HCT116 (cell line): Measurements from ENCODE around the gene OLA1. TPM values are rescaled to one million over a fixed set of nuclear protein-coding genes. Genes with fewer than 3 reads are reported as not detected.

ENCODE experiments used
- ATAC-seq: fragments of 200-7000 bp; cut with Tn5 transposase; 2 replicates; pipeline ENCODE4 v1.9.1; 2020; ENCODE audit warnings: mild to moderate bottlenecking, moderate library complexity
- BruUV-seq: library from RNA; stranded (reverse); fragments of 400-500 nt; replicated peaks from 2 replicates; lab custom pipeline; 2021; lab: Mats Ljungman, UMichigan
- CTCF ChIA-PET: fragments of 300-600 bp; sonication (Branson Sonifier 250); formaldehyde crosslinking; loops from one replicate; lab custom pipeline; 2021; ENCODE audit warnings: antibody characterized with exemption; lab: Charles Lee
- POLR2A ChIA-PET: fragments of 300-600, 350-600 bp; sonication (Branson Sonifier 250); formaldehyde crosslinking; loops from one replicate; lab custom pipeline; 2021; ENCODE audit warnings: antibody characterized with exemption; lab: Charles Lee
- RAD21 ChIA-PET, 2 experiments: fragments of 300-600 bp; sonication (Branson Sonifier 250); formaldehyde crosslinking; loops; one replicate each; lab custom pipeline; 2023; ENCODE audit warnings: low total read pairs in 2 of 2; ENCODE audit not compliant: uncharacterized antibody in 2 of 2, unreplicated experiment in 2 of 2, low non-redundant PET in 1 of 2; lab: Charles Lee
- DNase-seq: peaks from one replicate; pipeline ENCODE4 v3.0.0-alpha.2; 2010; ENCODE audit warnings: low read depth, low spot score
- H2AFZ ChIP-seq: fragments of 200-600 bp; shearing (Covaris generic), sonication (generic); 2 replicates; pipeline ENCODE4 v1.6.1; 2017; ENCODE audit warnings: low read depth, mixed run types, mixed read lengths, antibody characterized with exemption, low read length; ENCODE audit not compliant: poor library complexity, severe bottlenecking
- H3K27ac ChIP-seq: 2 replicates; pipeline ENCODE4 v1.5.1; 2012; ENCODE audit warnings: low read depth, low read length
- H3K27me3 ChIP-seq: fragments of 200-600 bp; sonication (generic); 2 replicates; pipeline ENCODE4 v1.6.1; 2016; ENCODE audit warnings: mixed run types, low read length, mixed read lengths; ENCODE audit not compliant: insufficient read depth
- H3K36me3 ChIP-seq, 2 experiments: fragments of 200-500 bp in 1 of 2; fragments of 200-600 bp in 1 of 2; sonication (Bioruptor generic) in 1 of 2; sonication (generic) in 1 of 2; 2 replicates each; pipeline versions ENCODE4 v1.5.1 to v1.6.1; 2014 to 2016; ENCODE audit warnings: low read length in 2 of 2, inconsistent platforms in 1 of 2, mixed read lengths in 1 of 2, mixed run types in 1 of 2; ENCODE audit not compliant: insufficient read depth in 2 of 2, control insufficient read depth in 1 of 2
- H3K4me1 ChIP-seq, 2 experiments: fragments of 200-600 bp in 1 of 2; sonication (generic) in 1 of 2; 2 replicates each; pipeline versions ENCODE4 v1.5.1 to v1.6.1; 2012 to 2017; ENCODE audit warnings: low read length in 2 of 2, inconsistent platforms in 1 of 2, mild to moderate bottlenecking in 1 of 2, mixed read lengths in 1 of 2, mixed run types in 1 of 2, moderate library complexity in 1 of 2; ENCODE audit not compliant: insufficient read depth in 2 of 2, control insufficient read depth in 1 of 2
- H3K4me2 ChIP-seq: fragments of 200-600 bp; sonication (generic); 2 replicates; pipeline ENCODE4 v1.6.1; 2017; ENCODE audit warnings: mixed run types, low read length, mixed read lengths
- H3K4me3 ChIP-seq, 2 experiments: fragments of 200-600 bp in 1 of 2; sonication (generic) in 1 of 2; replicated peaks in 1 of 2; 2 replicates each; pipeline ENCODE4 v1.5.1; 2011 to 2016; ENCODE audit warnings: low read length in 2 of 2, control low read depth in 1 of 2, low read depth in 1 of 2, mild to moderate bottlenecking in 1 of 2, mixed read lengths in 1 of 2, mixed run types in 1 of 2
- H3K79me2 ChIP-seq: fragments of 200-600 bp; sonication (generic); 2 replicates; pipeline ENCODE4 v1.6.1; 2017; ENCODE audit warnings: mild to moderate bottlenecking, mixed run types, low read length, moderate library complexity, mixed read lengths; ENCODE audit not compliant: insufficient read depth
- H3K9ac ChIP-seq: fragments of 200-600 bp; sonication (generic); 2 replicates; pipeline ENCODE4 v1.6.1; 2016; ENCODE audit warnings: low read length, mixed read lengths
- H3K9me2 ChIP-seq: fragments of 200-600 bp; sonication (generic), shearing (Covaris generic); 2 replicates; pipeline ENCODE4 v1.6.1; 2017; ENCODE audit warnings: mixed run types, mild to moderate bottlenecking, moderate library complexity; ENCODE audit not compliant: insufficient read depth
- H3K9me3 ChIP-seq, 2 experiments: fragments of 200-500 bp in 1 of 2; fragments of 200-600 bp in 1 of 2; sonication (Bioruptor generic) in 1 of 2; sonication (generic) in 1 of 2; 2 replicates each; pipeline ENCODE4 v1.6.1; 2014 to 2017; ENCODE audit warnings: low read length in 2 of 2, mixed read lengths in 2 of 2, inconsistent platforms in 1 of 2, low read depth in 1 of 2, mild to moderate bottlenecking in 1 of 2, mixed run types in 1 of 2, moderate library complexity in 1 of 2; ENCODE audit not compliant: control insufficient read depth in 1 of 2, insufficient read depth in 1 of 2
- H4K20me1 ChIP-seq: fragments of 200-600 bp; sonication (generic), shearing (Covaris generic); 2 replicates; pipeline ENCODE4 v1.6.1; 2017; ENCODE audit warnings: mixed run types, mild to moderate bottlenecking, moderate library complexity; ENCODE audit not compliant: insufficient read depth
- CBX3 ChIP-seq: IDR thresholded peaks from 2 replicates; pipeline ENCODE4 v1.6.1; 2012; ENCODE audit warnings: low read depth
- CEBPB ChIP-seq: IDR thresholded peaks from 2 replicates; pipeline ENCODE4 v1.6.1; 2012; ENCODE audit warnings: low read depth
- EZH2phosphoT487 ChIP-seq: fragments of 200-600 bp; IDR thresholded peaks from 2 replicates; pipeline ENCODE4 v1.6.1; 2018; ENCODE audit warnings: antibody characterized with exemption, borderline replicate concordance
- FOSL1 ChIP-seq: IDR thresholded peaks from 2 replicates; pipeline ENCODE4 v1.6.1; 2012; ENCODE audit warnings: low read depth
- JUND ChIP-seq: IDR thresholded peaks from 2 replicates; pipeline ENCODE4 v1.6.1; 2012
- POLR2A ChIP-seq: IDR thresholded peaks from 2 replicates; pipeline ENCODE4 v1.7.0; 2011; ENCODE audit warnings: borderline replicate concordance; ENCODE audit not compliant: insufficient read depth, insufficient read length; ENCODE audit errors: extremely low read depth
- POLR2AphosphoS5 ChIP-seq: IDR thresholded peaks from 2 replicates; pipeline ENCODE4 v1.6.1; 2011; ENCODE audit warnings: mild to moderate bottlenecking, low read depth, low read length, moderate library complexity
- RAD21 ChIP-seq: IDR thresholded peaks from 2 replicates; pipeline ENCODE4 v1.6.1; 2012; ENCODE audit warnings: low read depth, mild to moderate bottlenecking
- SIN3A ChIP-seq: IDR thresholded peaks from 2 replicates; pipeline ENCODE4 v1.6.1; 2012; ENCODE audit warnings: low read depth
- SP1 ChIP-seq: IDR thresholded peaks from 2 replicates; pipeline ENCODE4 v1.6.1; 2012; ENCODE audit warnings: low read depth
- TCF7L2 ChIP-seq: IDR thresholded peaks from 2 replicates; pipeline ENCODE4 v1.7.0; 2011; ENCODE audit warnings: borderline replicate concordance, inconsistent platforms; ENCODE audit not compliant: insufficient read depth, insufficient read length; ENCODE audit errors: extremely low read depth
- YY1 ChIP-seq: IDR thresholded peaks from 2 replicates; pipeline ENCODE4 v1.6.1; 2011; ENCODE audit warnings: low read length, low read depth, moderate library complexity, mild to moderate bottlenecking; ENCODE audit not compliant: insufficient replicate concordance; ENCODE audit errors: extremely low read depth
- ZFX ChIP-seq: fragments of 450-650 bp; IDR thresholded peaks from 2 replicates; pipeline ENCODE4 v1.6.1; 2017
- ZNF274 ChIP-seq: fragments of 200-500 bp; sonication (Bioruptor generic); IDR thresholded peaks from 2 replicates; pipeline ENCODE4 v1.6.1; 2014; ENCODE audit warnings: mild to moderate bottlenecking, low read depth, low read length, inconsistent platforms
- intact Hi-C: fragments of 100-400 bp; cut with micrococcal nuclease; formaldehyde crosslinking; loops from 2 replicates; pipeline ENCODE4 v1.10.0; 2022
- total RNA-seq: library from RNA; stranded (reverse); gene quantifications from one replicate; pipeline ENCODE4 v1.2.1, GENCODE V29; 2021; ENCODE audit not compliant: unreplicated experiment
- TF ChIP-seq, protein P1 (sequence below), 3 experiments: fragments of 200-600 bp in 1 of 3; sonication (generic) in 1 of 3; IDR thresholded peaks in 2 of 3; conservative IDR thresholded peaks in 1 of 3; 2 replicates each; pipeline ENCODE4 v1.5.1; 2012 to 2017; ENCODE audit warnings: low read depth in 2 of 3, low read length in 2 of 3, antibody characterized with exemption in 1 of 3, borderline replicate concordance in 1 of 3, control low read depth in 1 of 3, mild to moderate bottlenecking in 1 of 3, mixed read lengths in 1 of 3, mixed run types in 1 of 3, moderate library complexity in 1 of 3; ENCODE audit not compliant: insufficient read depth in 1 of 3

The OLA1 gene
- total RNA-seq, 1 experiment from 2014 or later: 219 TPM

GRCh38 chr2:174172802-174173355 lies 75.5 kb downstream of the OLA1 start:
- intact Hi-C loops: no loop called here
- no peak for ATAC-seq

DNA sequence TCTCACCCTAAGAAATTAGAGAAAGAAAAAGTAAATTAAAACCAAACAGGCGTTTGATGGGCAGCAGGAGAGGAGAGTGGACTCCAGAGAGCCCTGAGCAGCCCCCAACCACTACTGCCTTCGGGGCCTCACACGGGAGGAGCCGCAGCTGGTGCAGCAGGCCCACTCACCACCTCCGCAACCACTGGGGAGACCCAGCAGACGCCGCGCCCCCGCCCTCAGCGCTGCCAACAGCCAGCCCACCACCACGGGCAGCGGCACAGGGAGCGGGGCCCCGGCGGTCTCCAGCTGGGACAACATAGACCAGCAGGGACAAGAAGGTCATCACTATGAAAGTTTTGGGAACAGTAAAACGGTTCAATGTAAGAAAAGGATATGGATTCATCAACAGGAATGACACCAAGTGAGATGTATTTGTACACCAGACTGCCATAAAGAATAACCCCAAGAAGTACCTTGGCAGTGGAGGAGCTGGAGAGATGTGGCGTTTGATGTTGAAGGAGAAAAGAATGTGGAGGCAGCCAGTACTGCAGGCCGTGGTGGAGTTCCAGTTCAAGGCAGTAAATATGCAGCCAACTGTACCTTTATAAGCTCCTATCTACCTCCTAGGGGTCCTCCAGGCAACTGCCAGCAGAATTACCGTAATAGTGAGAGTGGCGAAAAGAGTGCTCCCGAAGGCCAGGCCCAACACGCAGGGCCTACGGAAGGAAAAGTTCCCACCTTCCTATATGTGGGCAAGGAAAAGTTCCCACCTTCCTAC lies 76.5 kb downstream of the OLA1 start:
- Histone ChIP-seq H3K9ac (no peak overlapping the region), H3K9me3 (peaks cover 12 to 24% of the 10 kb centered on the region in 2 experiments), H3K4me3 (no peak overlapping the region), H3K9me2 (no peaks in the 10 kb centered on the region), H3K79me2 (peaks cover 100% of the 10 kb centered on the region), H3K27me3 (no peaks in the 10 kb centered on the region), H3K27ac (no peak overlapping the region), H4K20me1 (no peaks in the 10 kb centered on the region), H3K4me2 (no peak overlapping the region), H3K36me3 (0 out of 4 replicates have a peak, but pooled peaks cover 0 to 8% of the 10 kb centered on the region in 2 experiments), H3K4me1 (no peaks in the 10 kb centered on the region), H2AFZ (no peak overlapping the region)
- ChIA-PET CTCF (no interaction called here), POLR2A (no interaction called here), RAD21 (no interaction called here)
- ATAC-seq: no peak
- intact Hi-C loops: no loop called here
- no peak for DNase-seq
- no TSS peak for BruUV-seq
- TF ChIP-seq YY1 (no peak), CBX3 (no peak), SP1 (no peak), ZNF274 (no peak), POLR2AphosphoS5 (no peak), RAD21 (no peak), FOSL1 (no peak), JUND (no peak), POLR2A (no peak), SIN3A (no peak), TCF7L2 (no peak), ZFX (no peak), CEBPB (no peak)
- TF ChIP-seq, protein P1, sequence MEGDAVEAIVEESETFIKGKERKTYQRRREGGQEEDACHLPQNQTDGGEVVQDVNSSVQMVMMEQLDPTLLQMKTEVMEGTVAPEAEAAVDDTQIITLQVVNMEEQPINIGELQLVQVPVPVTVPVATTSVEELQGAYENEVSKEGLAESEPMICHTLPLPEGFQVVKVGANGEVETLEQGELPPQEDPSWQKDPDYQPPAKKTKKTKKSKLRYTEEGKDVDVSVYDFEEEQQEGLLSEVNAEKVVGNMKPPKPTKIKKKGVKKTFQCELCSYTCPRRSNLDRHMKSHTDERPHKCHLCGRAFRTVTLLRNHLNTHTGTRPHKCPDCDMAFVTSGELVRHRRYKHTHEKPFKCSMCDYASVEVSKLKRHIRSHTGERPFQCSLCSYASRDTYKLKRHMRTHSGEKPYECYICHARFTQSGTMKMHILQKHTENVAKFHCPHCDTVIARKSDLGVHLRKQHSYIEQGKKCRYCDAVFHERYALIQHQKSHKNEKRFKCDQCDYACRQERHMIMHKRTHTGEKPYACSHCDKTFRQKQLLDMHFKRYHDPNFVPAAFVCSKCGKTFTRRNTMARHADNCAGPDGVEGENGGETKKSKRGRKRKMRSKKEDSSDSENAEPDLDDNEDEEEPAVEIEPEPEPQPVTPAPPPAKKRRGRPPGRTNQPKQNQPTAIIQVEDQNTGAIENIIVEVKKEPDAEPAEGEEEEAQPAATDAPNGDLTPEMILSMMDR (IDR thresholded peaks at IDR 0.05 in 2 of 3, conservative IDR thresholded peaks at IDR 0.05 in 1 of 3; ENCODE audit: borderline replicate concordance in 1 of 3, insufficient read depth in 1 of 3, low read depth in 2 of 3, low read length in 2 of 3): no peak

More at GRCh38 chr2:174172802-174173355, 75.5 kb downstream of the OLA1 start:
- Histone ChIP-seq H3K79me2 (peaks cover 100% of the 10 kb centered on the region), H2AFZ (no peak overlapping the region), H3K4me2 (no peak overlapping the region), H3K9me3 (peaks cover 10 to 21% of the 10 kb centered on the region in 2 experiments), H4K20me1 (no peaks in the 10 kb centered on the region), H3K4me3 (no peak overlapping the region), H3K4me1 (no peaks in the 10 kb centered on the region), H3K9me2 (no peaks in the 10 kb centered on the region), H3K36me3 (0 out of 4 replicates have a peak, but pooled peaks cover 0 to 6% of the 10 kb centered on the region in 2 experiments), H3K27ac (no peak overlapping the region), H3K27me3 (no peaks in the 10 kb centered on the region), H3K9ac (no peak overlapping the region)
- TF ChIP-seq POLR2A: no peak
- TF ChIP-seq EZH2phosphoT487: no peak
- ChIA-PET CTCF (no interaction called here), POLR2A (no interaction called here), RAD21 (no interaction called here)
- BruUV-seq: no TSS peak
- DNase-seq: no peak
